Measurements from ENCODE around the gene TDRD12.

TDRD12 gene

DNA sequence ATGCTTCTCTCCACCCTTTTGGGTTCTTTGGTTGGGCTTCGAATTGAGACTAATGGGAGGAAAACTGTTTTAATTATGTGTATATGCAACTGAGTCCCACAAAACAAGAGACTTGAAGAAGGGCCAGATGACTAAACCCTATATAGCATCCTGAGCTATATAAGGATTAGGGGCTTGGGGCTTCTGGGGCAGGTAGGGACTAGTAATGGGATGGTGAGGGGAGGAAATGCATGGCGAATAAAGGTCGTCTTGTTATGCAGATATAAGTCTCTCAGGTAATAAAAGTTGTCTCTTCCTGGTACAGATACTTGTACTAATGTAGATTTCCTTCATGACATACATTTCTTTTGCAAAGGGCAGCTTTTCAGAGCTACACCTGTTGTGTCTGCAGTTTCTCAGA is 152.8 kb downstream of the TDRD12 start:
- DNase-seq = no peak

DNA sequence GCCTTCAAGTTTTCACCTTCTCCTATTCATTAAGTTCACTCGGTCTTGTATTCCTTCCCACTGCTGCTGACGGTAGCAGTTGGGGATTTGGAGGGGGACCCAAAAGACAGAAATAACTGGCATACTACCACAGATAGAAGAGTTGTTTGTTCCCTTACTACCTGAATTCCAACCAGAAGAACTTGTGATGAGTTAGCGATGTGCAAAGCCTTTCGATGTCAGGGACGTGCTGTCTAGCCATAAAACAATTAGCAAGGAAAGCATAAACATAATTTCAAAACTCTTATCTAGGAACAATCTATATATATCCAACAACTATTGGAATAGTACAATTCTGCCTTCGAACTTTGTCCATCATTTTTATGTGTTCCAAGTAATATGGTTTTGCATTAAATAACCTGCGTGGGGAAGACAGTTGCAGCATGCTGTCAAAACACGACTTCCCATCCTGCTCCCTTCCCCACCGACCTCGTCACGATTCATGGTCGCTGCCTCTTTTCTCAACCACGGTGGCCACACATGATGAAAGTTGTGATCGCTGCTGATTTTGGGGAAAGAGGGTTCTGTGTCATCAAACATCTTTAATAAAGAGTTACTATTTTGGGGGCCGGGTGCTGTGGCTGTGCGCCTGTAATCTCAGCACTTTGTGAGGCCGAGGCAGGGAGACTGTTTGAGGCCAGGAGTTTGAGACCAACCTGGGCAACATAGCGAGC is 153.8 kb downstream of the TDRD12 start:
- DNase-seq = no peak

DNA sequence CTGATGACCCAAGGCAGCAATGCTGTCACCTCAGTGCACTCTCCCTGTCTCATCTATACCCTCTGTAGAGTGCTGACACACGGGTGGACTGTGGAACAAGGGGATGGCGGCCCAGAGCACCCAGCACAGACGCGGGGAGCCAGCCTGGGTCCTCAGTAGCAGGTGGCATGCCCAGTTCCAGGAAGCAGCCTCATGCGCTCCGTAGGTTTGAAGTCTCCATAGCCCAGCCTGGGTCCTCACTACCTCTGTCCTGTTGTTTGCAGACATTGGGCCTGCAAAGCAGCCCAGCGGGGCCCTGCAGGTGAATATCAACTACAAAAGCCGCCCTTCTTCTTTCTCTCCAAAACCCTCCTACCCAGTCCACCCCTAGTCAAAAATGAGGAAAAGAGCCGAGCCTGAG is 155.0 kb downstream of the TDRD12 start:
- no peak for DNase-seq

DNA sequence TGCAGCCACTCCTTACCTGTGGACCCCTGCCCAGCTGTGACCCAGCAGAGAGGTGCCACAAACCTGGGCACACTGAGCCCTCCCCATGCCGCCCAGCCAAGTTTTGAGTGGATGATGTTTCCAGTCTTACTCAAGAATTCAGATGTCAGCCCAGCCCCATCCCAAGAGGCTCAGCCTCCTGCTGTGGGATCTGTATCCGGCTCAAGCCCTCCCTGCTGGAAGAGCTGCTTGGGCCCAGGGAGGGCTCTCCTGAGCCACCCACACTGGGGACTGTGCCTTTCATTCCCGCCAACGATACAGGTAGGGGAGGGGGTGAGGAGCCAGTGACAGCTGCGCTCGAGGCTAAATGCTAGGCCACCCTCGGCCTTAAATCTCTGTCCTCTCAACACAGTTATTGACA is 155.9 kb downstream of the TDRD12 start:
- no peak for DNase-seq

DNA sequence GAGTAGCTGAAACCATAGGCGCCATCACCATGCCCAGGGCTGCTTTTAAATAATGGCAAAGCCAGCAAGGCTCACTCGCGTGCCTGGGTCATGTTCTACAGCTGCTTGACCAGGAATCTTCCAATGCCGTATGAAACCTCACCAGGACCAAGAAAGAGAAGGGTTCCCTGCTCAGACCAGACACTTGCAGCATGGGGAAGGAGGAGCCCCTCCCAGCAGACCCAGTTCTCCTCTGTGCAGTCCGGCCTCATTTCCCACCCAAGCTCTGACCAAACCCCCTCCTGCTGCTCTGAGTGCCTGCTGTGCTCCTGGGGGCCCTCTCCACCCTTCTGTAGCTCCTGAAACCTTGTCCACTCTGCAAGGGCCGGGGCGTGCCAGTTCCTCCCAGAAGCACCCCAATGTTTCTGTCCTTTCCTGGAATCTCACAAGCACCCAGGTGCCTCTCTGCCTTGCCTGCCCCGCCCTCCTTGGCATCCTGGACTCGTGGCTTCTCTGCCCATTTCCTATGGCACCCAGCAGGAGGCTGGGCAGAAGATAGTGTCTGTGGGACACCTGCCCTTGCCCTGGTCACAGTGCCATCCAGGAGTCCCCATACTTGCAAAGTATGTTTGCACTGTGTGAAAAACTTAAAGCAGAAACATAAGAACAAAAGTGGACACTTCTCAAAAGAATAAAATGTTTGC is 156.8 kb downstream of the TDRD12 start:
- DNase-seq = no peak

DNA sequence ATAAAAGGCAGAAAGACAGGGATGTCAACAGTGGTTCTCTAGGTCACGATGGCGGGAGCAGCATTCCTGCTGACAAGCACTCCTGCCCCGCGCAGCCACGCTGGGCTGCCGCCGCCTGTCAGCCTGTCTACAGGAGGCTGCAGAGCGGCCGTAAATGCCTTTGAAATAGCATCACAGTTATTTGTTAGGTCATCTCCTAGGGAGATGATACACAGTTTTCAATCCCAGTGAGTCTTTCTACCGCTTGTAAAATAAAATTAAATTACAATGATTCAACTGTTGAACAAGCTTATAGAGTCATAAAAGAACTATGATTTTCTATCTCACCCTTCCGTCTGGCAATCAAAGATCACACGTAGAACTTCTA is 157.3 kb downstream of the TDRD12 start:
- DNase-seq = no peak

Data from NCI-H2107 (cell line).